K562 (cell line): Measurements from ENCODE around the gene SCGB1A1. TPM values are rescaled to one million over a fixed set of nuclear protein-coding genes. Genes with fewer than 3 reads are reported as not detected.

Source experiments
- GATAD2B ChIP-seq: fragments of 450-650 bp; IDR thresholded peaks from 2 replicates; pipeline ENCODE4 v1.6.1; 2017; ENCODE audit warnings: mild to moderate bottlenecking, borderline replicate concordance
- RBM25 ChIP-seq: fragments of 200-400 bp; formaldehyde crosslinking; IDR thresholded peaks from 2 replicates; pipeline ENCODE4 v1.6.1; 2018; ENCODE audit warnings: low read length, low read depth, moderate library complexity; ENCODE audit not compliant: severe bottlenecking
- RFX1 ChIP-seq: fragments of 450-650 bp; IDR thresholded peaks from 2 replicates; pipeline ENCODE4 v1.6.1; 2016; ENCODE audit warnings: mild to moderate bottlenecking, moderate library complexity
- SIN3A ChIP-seq, 2 experiments: fragments of 150-350 bp in 1 of 2; IDR thresholded peaks; 2 replicates each; pipeline ENCODE4 v1.6.1; 2011 to 2016; ENCODE audit warnings: borderline replicate concordance in 2 of 2, low read depth in 2 of 2, low read length in 2 of 2, mild to moderate bottlenecking in 2 of 2, moderate library complexity in 2 of 2; ENCODE audit not compliant: control insufficient read depth in 1 of 2
- ZNF445 ChIP-seq: fragments of 250-450 bp; sonication (Bioruptor Pico); IDR thresholded peaks from 2 replicates; pipeline ENCODE4 v1.4.0; 2020; ENCODE audit warnings: low read depth, mild to moderate bottlenecking, moderate library complexity
- ZNF77 ChIP-seq: fragments of 250-450 bp; sonication (Bioruptor Pico); IDR thresholded peaks from 2 replicates; pipeline ENCODE4 v1.5.0; 2020
- polyA plus RNA-seq, 8 experiments: library from polyadenylated mRNA; depleted of rRNA in 4 of 8; stranded (reverse) in 5 of 8; unstranded in 3 of 8; fragments of >200 nt; fragmentation: Nextera tagmentation in 2 of 8; fragmentation: Illumina TruSeq in 1 of 8; extraction: Ambion mirVana in 2 of 8; extraction: Trizol in 1 of 8; gene quantifications; 2 replicates each; pipeline versions ENCODE4 v1.2.1 to v1.2.3, GENCODE V29; 2011 to 2014; ENCODE audit warnings: inconsistent platforms in 1 of 8, missing spikeins in 1 of 8
- total RNA-seq, 7 experiments: library from RNA; depleted of rRNA in 6 of 7; stranded (reverse); fragments of >200 nt in 6 of 7; fragmentation: Illumina TruSeq in 2 of 7; extraction: Trizol in 2 of 7; gene quantifications; 2 replicates each; pipeline versions ENCODE4 v1.2.1 to v1.2.3, GENCODE V29; 2011 to 2021; ENCODE audit warnings: low replicate concordance in 1 of 7
- TF ChIP-seq, protein P1 (sequence below): fragments of 450-650 bp; IDR thresholded peaks from 2 replicates; pipeline ENCODE4 v1.6.1; 2016; ENCODE audit warnings: mild to moderate bottlenecking, moderate library complexity
- TF ChIP-seq, protein P2 (sequence below): IDR thresholded peaks from 3 replicates; pipeline ENCODE4 v1.6.1; 2011; ENCODE audit warnings: borderline replicate concordance, mild to moderate bottlenecking, moderate library complexity; ENCODE audit not compliant: insufficient read length; ENCODE audit errors: extremely low read depth
- TF ChIP-seq, protein P3 (sequence below): fragments of 250-450 bp; sonication (Bioruptor Pico); IDR thresholded peaks from 2 replicates; pipeline ENCODE4 v1.5.0; 2020; ENCODE audit warnings: mild to moderate bottlenecking, borderline replicate concordance

The SCGB1A1 gene
- total and polyA plus RNA-seq, 9 of the 15 experiments (the other 6 are each of a cell fraction or from before 2014, with no cell fraction given) = 0.55 TPM; not detected in 8

DNA sequence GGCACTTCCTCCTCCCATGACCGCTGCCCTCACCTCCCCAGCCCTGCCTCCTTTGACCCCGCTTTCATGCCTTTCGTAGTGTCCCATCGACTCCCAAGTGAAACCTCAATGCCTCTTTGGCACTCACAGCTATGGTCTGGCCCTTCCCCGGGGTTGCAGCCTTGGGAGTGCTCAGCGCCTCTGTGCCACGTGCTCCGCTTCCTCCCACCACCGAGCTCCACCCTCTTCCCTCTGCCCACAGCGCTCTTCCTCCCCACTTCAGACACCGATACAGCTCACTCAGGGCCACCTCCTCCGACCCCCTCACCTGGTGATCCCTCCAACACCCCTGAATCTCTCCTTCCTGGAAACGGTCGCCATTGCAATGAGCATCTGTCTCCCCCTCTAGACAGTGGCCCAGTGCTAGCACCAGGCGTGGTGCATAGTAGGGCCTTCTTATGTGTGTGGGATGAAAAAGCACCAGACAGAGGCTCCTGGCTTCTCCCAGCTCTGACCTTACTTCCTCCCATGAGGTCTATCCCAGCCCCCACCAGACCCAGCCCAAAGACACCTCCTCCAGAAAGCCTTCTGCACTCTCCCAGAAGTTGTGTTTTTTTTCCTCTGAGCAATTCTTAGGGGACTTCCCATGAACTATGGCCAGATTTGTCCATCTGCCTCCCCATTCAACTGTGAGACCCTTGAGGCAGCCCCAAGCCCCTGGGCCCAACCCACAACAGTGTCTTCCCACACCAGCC, 16.4 kb upstream of the SCGB1A1 start (continued):
- TF ChIP-seq, protein P1, sequence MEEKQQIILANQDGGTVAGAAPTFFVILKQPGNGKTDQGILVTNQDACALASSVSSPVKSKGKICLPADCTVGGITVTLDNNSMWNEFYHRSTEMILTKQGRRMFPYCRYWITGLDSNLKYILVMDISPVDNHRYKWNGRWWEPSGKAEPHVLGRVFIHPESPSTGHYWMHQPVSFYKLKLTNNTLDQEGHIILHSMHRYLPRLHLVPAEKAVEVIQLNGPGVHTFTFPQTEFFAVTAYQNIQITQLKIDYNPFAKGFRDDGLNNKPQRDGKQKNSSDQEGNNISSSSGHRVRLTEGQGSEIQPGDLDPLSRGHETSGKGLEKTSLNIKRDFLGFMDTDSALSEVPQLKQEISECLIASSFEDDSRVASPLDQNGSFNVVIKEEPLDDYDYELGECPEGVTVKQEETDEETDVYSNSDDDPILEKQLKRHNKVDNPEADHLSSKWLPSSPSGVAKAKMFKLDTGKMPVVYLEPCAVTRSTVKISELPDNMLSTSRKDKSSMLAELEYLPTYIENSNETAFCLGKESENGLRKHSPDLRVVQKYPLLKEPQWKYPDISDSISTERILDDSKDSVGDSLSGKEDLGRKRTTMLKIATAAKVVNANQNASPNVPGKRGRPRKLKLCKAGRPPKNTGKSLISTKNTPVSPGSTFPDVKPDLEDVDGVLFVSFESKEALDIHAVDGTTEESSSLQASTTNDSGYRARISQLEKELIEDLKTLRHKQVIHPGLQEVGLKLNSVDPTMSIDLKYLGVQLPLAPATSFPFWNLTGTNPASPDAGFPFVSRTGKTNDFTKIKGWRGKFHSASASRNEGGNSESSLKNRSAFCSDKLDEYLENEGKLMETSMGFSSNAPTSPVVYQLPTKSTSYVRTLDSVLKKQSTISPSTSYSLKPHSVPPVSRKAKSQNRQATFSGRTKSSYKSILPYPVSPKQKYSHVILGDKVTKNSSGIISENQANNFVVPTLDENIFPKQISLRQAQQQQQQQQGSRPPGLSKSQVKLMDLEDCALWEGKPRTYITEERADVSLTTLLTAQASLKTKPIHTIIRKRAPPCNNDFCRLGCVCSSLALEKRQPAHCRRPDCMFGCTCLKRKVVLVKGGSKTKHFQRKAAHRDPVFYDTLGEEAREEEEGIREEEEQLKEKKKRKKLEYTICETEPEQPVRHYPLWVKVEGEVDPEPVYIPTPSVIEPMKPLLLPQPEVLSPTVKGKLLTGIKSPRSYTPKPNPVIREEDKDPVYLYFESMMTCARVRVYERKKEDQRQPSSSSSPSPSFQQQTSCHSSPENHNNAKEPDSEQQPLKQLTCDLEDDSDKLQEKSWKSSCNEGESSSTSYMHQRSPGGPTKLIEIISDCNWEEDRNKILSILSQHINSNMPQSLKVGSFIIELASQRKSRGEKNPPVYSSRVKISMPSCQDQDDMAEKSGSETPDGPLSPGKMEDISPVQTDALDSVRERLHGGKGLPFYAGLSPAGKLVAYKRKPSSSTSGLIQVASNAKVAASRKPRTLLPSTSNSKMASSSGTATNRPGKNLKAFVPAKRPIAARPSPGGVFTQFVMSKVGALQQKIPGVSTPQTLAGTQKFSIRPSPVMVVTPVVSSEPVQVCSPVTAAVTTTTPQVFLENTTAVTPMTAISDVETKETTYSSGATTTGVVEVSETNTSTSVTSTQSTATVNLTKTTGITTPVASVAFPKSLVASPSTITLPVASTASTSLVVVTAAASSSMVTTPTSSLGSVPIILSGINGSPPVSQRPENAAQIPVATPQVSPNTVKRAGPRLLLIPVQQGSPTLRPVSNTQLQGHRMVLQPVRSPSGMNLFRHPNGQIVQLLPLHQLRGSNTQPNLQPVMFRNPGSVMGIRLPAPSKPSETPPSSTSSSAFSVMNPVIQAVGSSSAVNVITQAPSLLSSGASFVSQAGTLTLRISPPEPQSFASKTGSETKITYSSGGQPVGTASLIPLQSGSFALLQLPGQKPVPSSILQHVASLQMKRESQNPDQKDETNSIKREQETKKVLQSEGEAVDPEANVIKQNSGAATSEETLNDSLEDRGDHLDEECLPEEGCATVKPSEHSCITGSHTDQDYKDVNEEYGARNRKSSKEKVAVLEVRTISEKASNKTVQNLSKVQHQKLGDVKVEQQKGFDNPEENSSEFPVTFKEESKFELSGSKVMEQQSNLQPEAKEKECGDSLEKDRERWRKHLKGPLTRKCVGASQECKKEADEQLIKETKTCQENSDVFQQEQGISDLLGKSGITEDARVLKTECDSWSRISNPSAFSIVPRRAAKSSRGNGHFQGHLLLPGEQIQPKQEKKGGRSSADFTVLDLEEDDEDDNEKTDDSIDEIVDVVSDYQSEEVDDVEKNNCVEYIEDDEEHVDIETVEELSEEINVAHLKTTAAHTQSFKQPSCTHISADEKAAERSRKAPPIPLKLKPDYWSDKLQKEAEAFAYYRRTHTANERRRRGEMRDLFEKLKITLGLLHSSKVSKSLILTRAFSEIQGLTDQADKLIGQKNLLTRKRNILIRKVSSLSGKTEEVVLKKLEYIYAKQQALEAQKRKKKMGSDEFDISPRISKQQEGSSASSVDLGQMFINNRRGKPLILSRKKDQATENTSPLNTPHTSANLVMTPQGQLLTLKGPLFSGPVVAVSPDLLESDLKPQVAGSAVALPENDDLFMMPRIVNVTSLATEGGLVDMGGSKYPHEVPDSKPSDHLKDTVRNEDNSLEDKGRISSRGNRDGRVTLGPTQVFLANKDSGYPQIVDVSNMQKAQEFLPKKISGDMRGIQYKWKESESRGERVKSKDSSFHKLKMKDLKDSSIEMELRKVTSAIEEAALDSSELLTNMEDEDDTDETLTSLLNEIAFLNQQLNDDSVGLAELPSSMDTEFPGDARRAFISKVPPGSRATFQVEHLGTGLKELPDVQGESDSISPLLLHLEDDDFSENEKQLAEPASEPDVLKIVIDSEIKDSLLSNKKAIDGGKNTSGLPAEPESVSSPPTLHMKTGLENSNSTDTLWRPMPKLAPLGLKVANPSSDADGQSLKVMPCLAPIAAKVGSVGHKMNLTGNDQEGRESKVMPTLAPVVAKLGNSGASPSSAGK = peak; percentile 60
- TF ChIP-seq ZNF77 (CRISPR knock-in tag) (no peak), RBM25 (no peak), ZNF445 (CRISPR knock-in tag) (no peak), SIN3A (IDR thresholded peaks at IDR 0.05; ENCODE audit: borderline replicate concordance in 2 of 2, control insufficient read depth in 1 of 2, low read depth in 2 of 2, low read length in 2 of 2) (no peak), GATAD2B (no peak), RFX1 (no peak)
- TF ChIP-seq, protein P2, sequence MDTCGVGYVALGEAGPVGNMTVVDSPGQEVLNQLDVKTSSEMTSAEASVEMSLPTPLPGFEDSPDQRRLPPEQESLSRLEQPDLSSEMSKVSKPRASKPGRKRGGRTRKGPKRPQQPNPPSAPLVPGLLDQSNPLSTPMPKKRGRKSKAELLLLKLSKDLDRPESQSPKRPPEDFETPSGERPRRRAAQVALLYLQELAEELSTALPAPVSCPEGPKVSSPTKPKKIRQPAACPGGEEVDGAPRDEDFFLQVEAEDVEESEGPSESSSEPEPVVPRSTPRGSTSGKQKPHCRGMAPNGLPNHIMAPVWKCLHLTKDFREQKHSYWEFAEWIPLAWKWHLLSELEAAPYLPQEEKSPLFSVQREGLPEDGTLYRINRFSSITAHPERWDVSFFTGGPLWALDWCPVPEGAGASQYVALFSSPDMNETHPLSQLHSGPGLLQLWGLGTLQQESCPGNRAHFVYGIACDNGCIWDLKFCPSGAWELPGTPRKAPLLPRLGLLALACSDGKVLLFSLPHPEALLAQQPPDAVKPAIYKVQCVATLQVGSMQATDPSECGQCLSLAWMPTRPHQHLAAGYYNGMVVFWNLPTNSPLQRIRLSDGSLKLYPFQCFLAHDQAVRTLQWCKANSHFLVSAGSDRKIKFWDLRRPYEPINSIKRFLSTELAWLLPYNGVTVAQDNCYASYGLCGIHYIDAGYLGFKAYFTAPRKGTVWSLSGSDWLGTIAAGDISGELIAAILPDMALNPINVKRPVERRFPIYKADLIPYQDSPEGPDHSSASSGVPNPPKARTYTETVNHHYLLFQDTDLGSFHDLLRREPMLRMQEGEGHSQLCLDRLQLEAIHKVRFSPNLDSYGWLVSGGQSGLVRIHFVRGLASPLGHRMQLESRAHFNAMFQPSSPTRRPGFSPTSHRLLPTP = no peak
- TF ChIP-seq, protein P3, sequence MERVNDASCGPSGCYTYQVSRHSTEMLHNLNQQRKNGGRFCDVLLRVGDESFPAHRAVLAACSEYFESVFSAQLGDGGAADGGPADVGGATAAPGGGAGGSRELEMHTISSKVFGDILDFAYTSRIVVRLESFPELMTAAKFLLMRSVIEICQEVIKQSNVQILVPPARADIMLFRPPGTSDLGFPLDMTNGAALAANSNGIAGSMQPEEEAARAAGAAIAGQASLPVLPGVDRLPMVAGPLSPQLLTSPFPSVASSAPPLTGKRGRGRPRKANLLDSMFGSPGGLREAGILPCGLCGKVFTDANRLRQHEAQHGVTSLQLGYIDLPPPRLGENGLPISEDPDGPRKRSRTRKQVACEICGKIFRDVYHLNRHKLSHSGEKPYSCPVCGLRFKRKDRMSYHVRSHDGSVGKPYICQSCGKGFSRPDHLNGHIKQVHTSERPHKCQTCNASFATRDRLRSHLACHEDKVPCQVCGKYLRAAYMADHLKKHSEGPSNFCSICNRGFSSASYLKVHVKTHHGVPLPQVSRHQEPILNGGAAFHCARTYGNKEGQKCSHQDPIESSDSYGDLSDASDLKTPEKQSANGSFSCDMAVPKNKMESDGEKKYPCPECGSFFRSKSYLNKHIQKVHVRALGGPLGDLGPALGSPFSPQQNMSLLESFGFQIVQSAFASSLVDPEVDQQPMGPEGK (CRISPR knock-in tag) = no peak
